Activated CD4-positive, alpha-beta T cell treated with anti-CD3 and anti-CD28 coated beads, Interleukin-10, Interleukin-2, amounts not matched to agents 100 ng/mL and 50 ng/mL, durations not matched to agents 16 hours and 8 hours (primary cell): Measurements from ENCODE around the gene PEX11A.
A peak's percentile ranks its signal among the peaks of the same experiment; 100 is the strongest.
"Not testable (repeated sequence)": the region's sequence is repeated elsewhere in the genome, so short reads cannot be mapped to it uniquely, and the experiment has no call there.

Experiments
- DNase-seq: peaks from one replicate; pipeline ENCODE4 v3.0.0-alpha.2; 2020

Gene PEX11A, protein sequence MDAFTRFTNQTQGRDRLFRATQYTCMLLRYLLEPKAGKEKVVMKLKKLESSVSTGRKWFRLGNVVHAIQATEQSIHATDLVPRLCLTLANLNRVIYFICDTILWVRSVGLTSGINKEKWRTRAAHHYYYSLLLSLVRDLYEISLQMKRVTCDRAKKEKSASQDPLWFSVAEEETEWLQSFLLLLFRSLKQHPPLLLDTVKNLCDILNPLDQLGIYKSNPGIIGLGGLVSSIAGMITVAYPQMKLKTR

GRCh38 chr15:89690276-89691218 lies at the start of gene PEX11A, which contains the start of gene WDR93:
TSS of gene PEX11A (minus strand) at chr15:89690754. CDS start at chr15:89690632, 122 bp downstream.
TSS of gene WDR93 (plus strand) at chr15:89690811. CDS start at chr15:89701747, 10,936 bp downstream.
- peak; percentile 83 for DNase-seq

DNA sequence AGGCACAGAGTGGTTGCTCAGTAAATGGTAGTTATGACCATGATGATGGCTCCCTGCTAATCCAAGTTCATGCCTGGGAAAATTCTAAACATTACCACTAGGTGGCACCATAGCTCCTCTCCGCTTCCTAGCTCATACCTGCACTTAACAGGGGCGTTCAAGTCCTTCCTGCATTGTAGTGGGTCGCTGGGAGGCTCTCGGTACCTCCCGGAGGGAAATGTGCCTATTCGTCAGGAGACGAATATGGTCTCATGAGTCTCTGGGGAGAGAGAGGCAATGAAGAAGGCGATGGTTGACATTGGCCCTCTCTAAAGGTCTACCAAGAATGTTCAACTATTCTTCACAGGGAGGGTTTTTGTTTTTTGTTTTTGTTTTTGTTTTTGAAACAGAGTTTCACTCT lies 49.6 kb upstream of the PEX11A start:
- peak; percentile 77 for DNase-seq

DNA sequence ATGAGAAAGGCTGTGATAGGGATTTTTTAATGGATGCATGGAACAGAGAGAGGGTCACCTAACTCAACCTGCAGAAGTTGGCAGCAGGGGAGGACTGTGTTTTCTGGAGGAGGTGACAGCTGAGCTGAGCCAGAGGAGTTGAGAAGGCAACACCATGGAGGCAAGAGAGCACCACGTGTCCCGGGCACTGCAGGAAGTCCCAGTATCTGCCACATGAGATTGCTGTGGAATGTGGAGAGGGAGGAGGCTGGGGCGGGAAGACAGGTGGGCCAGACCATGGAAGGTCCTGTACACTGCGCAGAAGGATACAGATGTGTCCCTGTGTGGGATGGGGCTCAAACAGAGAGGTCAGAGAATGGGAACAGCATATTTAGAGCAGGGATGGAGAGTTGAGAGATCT lies 45.2 kb upstream of the PEX11A start:
- no peak for DNase-seq

GRCh38 chr15:89732451-89733172 lies 42.1 kb upstream of the PEX11A start:
- DNase-seq: no peak

GRCh38 chr15:89731275-89731674 lies 40.7 kb upstream of the PEX11A start:
- no peak for DNase-seq

GRCh38 chr15:89728254-89728653 lies 37.7 kb upstream of the PEX11A start:
- no peak for DNase-seq

DNA sequence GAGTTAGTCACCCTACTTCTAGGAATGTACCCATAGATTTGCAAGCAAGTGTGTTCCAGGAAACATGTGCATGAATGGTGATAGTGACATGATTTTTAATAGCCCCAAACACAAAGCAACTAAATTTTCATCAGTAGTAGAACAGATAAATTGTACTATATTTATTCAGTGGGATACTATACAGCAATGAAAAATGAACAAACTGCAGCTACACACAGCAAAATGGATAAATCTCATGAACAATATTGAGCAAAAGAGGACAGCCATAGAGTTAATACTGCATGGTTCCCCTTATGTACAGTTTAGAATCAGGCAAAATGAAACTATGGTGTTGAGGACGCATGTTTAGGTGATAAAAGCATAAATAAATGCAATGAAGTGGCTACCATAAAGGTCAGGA lies 34.5 kb upstream of the PEX11A start:
- DNase-seq: no peak

GRCh38 chr15:89724621-89725020 lies 34.1 kb upstream of the PEX11A start:
- no peak for DNase-seq

GRCh38 chr15:89723031-89723430 lies 32.5 kb upstream of the PEX11A start:
- no peak for DNase-seq

DNA sequence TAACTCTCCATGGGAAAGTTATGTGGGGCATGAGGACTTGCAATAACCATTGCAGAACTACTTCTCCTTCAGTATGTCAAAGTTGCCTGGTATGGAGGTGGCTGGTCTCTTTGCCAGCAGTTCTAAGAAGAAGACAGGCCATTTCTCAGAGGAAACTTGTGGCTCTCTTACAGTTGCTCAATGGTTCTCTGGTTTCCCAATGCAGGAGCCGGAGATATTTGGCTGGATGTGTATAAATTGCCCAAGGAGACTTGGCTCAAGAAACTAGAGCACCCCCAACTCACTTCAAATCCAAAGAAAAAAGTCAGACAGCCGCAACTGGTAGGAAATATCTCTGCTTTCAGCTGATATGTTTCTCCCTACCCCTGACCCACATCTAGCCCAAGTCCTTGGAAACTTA lies 24.2 kb upstream of the PEX11A start:
- no peak for DNase-seq

DNA sequence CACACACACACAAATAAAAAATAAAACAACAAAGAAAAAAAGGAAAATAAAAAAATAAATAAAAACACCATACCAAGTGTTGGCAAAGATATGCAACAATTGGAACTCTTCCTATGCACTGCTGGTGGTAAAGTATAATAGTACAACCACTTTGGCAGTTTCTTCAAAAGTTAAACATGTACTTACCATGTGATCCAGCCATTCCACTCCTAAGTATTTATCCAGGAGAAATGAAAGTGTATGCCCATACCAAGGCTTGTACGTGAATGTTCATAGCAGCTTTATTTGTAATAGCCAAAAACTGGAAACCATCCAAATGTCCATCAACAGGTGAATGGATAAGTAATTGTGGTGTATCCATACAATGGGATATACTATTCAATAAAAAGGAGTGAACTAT lies 17.0 kb upstream of the PEX11A start:
- DNase-seq: no peak

GRCh38 chr15:89704411-89704810 lies 13.9 kb upstream of the PEX11A start:
- DNase-seq: no peak

- DNase-seq: no peak
These were observed 4.6 kb upstream of the PEX11A start for GRCh38 chr15:89695198-89695597.

DNA sequence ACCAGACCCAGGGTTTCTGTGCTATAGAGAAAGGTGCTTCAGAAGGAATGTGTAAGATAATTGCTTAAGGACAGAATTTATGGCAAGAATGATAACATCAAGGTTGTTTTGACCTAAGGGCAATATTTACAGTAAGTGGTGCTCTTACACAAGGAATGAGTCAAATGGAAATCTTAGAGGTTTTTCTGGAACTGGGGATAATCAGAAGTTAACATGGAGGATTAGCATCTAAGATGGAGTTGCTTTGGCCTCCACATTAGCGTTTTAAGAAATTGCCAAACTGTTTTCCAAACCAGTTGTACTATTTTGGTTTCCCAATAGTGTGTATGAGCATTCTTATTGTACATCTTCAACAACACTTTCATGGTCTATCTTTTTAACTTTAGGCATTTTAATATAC lies 3.1 kb upstream of the PEX11A start:
- DNase-seq: no peak

DNA sequence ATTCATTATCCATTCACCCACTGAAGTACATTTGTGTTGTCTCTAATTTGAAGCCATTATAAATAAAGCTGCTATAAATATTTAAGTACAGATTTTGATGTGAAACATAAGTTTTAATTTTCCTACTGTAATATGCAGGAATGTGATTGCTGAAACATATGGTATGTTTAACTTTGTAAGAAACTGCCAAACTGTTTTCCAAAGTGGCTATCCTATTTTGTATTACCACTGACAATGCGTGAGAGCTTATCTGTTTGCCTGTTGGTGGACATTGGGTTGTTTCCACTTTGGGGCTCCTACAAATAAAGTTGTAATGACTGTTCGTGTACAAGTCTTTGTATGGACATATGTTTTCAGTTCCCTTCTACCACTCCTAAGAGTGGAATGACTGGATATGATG lies 2.5 kb upstream of the PEX11A start:
- no peak for DNase-seq

GRCh38 chr15:89689930-89690275 lies 651 bp downstream of the PEX11A start:
- DNase-seq: not testable (repeated sequence)

- no peak for DNase-seq
These were observed 4.0 kb downstream of the PEX11A start for GRCh38 chr15:89686522-89686921.

DNA sequence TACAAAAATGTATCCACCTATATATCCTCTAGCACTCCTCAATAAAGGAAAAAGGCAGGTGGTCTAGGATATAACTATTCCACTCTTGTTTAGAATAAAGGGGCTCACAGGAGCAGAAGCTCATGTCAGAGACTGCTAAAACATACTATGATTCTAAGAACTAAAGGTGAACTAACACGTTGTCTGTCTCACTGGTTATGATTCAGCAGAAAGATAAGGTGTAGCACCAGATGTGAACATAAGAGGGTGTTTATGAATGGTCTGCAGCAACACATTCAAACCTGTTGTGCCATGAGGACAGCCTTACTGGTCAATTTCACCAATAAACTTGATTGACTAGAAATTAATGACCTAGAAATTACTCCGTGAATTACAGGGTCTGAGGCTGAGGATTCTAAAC lies 4.6 kb downstream of the PEX11A start:
- DNase-seq: no peak

GRCh38 chr15:89681146-89681545 lies 9.4 kb downstream of the PEX11A start:
- DNase-seq: no peak

DNA sequence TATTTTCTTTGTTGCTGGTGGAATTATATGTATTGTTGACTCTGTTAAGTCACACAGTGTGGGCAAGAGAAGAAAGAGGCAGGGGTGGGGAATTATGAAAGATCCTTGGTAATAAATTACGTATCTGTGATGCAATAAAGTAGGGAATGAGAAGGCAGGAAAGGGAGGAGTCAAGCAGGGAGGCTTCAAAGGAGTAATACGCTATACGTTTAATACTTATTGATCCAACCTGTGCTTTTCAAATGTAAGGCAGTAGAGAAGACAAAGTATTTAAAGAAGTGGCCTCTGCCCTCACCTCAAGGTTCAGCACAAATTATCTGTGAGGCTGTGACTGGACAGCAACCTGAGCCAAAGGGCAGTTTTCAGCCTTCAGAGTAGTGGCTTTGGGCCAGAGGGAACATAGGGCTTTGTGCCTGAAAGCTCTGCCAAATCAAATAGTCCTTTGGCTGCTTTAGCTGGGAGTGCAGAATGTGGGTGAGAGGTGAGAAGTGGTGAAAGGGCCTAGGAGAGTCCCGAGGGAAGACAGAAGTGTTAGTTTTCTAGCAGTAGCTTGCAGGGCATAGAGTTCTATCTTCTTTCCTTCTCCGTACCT lies 10.2 kb downstream of the PEX11A start:
- no peak for DNase-seq

DNA sequence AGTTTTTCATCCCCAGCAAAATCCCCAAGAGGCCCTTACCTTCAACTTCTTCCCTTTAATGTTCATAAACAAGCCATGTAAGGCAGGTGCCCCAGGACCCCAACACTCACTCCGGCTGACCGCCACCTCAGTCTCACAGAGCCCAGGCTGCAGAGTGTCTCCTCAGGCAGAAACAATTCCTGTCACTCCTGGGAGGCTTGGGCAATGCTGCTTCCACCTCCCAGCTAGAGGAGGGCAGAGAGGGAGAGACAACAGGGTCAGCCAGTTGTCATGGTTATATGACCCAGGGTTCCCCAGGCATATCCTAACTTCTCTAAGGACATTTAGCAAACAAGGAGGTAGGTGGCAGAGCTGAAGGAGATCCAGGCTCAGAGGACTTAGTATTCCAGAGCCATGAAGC lies 11.3 kb downstream of the PEX11A start, which contains the start of gene PLIN1:
PLIN1 (minus strand) TSS at position 156 of the 400 bp plus-strand sequence. CDS start 1,878 bp downstream, outside the sequence.
- no peak for DNase-seq

GRCh38 chr15:89677381-89677780 lies 13.2 kb downstream of the PEX11A start:
- no peak for DNase-seq

DNA sequence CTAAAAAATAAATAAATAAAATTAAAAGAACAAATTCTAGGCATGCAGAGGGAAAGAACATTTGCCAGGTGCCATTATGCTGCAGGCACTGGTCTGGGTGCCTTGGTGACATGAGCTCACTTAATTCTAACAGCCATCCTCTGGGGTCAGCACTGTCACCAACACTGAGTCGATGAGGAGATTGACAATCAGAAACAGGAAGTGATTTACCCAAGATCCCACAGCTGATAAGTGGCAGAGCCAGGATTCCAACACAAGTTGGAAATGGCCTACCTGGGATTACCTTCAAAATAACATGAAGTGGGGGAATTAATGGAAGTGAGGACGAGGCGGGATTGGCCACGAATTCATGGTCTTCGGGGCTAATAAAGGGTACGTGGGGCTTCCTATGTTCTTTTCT lies 14.9 kb downstream of the PEX11A start:
- no peak for DNase-seq
